Esophagus squamous epithelium (tissue), 5 donors: ENCODE data around the gene SBNO1. TPM values are rescaled to one million over a fixed set of nuclear protein-coding genes. Genes with fewer than 3 reads are reported as not detected.
"Not testable (repeated sequence)": the region's sequence is repeated elsewhere in the genome, so short reads cannot be mapped to it uniquely, and the experiment has no call there.

ENCODE experiments used
- DNase-seq: peaks from one replicate; lab custom pipeline; 2025; lab: John Stamatoyannopoulos, UW
- H3K27ac ChIP-seq, 4 donors: fragments of 200-600 bp; sonication (generic); one replicate each; pipeline ENCODE4 v1.5.1; 2016 to 2019; ENCODE audit warnings: mild to moderate bottlenecking in 1 of 4
- H3K27me3 ChIP-seq, 4 donors: fragments of 200-600 bp; sonication (generic); 1 replicate in 3 of 4; 2 replicates in 1 of 4; pipeline versions ENCODE4 v1.5.1 to v1.6.0; 2017 to 2021; ENCODE audit warnings: antibody characterized with exemption in 1 of 4
- H3K36me3 ChIP-seq, 3 donors: fragments of 200-600 bp; sonication (generic); one replicate each; pipeline ENCODE4 v1.5.1; 2016 to 2019
- H3K4me1 ChIP-seq, 3 donors: fragments of 200-600 bp; sonication (generic); one replicate each; pipeline ENCODE4 v1.5.1; 2017 to 2019
- H3K4me3 ChIP-seq, 4 donors: fragments of 200-600 bp; sonication (generic); 1 replicate in 3 of 4; 2 replicates in 1 of 4; pipeline ENCODE4 v1.5.1; 2016 to 2019; ENCODE audit warnings: mild to moderate bottlenecking in 2 of 4, moderate library complexity in 1 of 4
- H3K9me3 ChIP-seq, 3 donors: fragments of 200-600 bp; sonication (generic); one replicate each; pipeline ENCODE4 v1.5.1; 2016 to 2019
- CTCF ChIP-seq, 6 experiments: fragments of 450-650 bp in 4 of 6; fragments of 200-600 bp in 2 of 6; sonication (generic) in 2 of 6; IDR thresholded peaks; one replicate each; pipeline ENCODE4 v1.5.1; 2016 to 2019; ENCODE audit warnings: antibody characterized with exemption in 6 of 6, mild to moderate bottlenecking in 4 of 6, moderate library complexity in 4 of 6
- POLR2A ChIP-seq, 4 donors: fragments of 450-650 bp; IDR thresholded peaks; one replicate each; pipeline ENCODE4 v1.6.1; 2017; ENCODE audit warnings: antibody characterized with exemption in 4 of 4, mild to moderate bottlenecking in 4 of 4, moderate library complexity in 3 of 4
- WGBS, 2 donors: methylation state at CpG; one replicate each; pipeline ENCODE4 v1.1.5; 2018; 5-methylcytosine and 5-hydroxymethylcytosine counted together
- intact Hi-C: fragments of 100-400 bp; cut with DNase I; formaldehyde crosslinking; loops from one replicate; pipeline ENCODE4 v1.15.0; 2022
- total RNA-seq, 4 donors: library from RNA; depleted of rRNA; stranded (reverse); fragments of >200 nt; gene quantifications; one replicate each; pipeline ENCODE4 v1.1.0, GENCODE V29; 2016
- donor health status: DM: yes; HTN: yes; CAD: no.

Gene SBNO1
- total RNA-seq, 4 donors from 2014 or later, result 16.8 to 26.1 (median 23.0) TPM

DNA sequence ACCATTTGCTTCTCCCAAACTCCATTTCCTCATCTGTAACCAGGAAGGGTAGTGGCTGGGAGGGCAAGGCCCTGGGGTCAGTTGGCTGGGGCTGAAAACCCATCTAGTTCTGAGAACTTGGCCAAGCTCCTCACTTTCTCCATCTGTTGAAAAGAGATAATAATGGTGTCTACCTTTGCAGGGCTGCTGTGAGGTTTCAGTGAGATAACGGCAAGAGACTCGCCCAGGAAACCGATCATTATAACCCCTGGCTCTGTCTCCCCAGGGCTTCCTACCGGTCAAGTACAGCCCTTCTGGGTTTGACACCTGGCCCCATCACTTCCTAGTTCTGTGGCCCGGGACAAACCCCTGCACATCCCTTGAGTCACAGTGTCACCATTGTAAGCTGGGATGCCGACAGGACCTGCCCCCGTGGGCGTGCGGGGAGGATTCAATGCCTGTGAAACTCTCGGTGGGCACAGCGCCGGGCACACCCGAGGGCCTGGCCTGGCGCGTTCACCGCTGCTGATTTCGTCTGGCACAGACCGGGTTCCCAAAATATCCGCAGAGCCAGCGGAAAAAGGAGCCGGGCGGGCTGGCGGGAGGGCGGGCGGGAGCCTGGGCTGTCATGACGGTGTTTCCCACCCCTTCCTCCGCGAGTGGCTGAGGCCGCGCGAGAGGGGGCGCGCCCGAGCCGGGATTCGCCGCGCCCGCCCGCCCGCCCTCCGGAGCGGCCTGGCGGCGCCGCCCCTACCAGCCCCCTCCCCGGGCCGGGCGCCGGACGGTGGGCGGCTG, 23.7 kb upstream of the SBNO1 start:
- H3K4me3 ChIP-seq, result peak overlapping the region; percentile 37 to 83 (median 66)
- WGBS, 2 donors, result 1 to 6% methylated on average over 3 to 18 of the region's 52 CpGs
- H3K36me3 ChIP-seq, result peaks cover 8 to 24% (median 16%) of the 10 kb centered on the region in 3 donors
- TF ChIP-seq POLR2A (IDR thresholded peaks at IDR 0.05), result peak in 1 of 4 donors; percentile 26
- no peak for TF ChIP-seq CTCF (IDR thresholded peaks at IDR 0.05)
- H3K9me3 ChIP-seq, result no peaks in the 10 kb centered on the region
- H3K27me3 ChIP-seq, result no peaks in the 10 kb centered on the region
- H3K4me1 ChIP-seq, result peaks cover 36 to 71% (median 41%) of the 10 kb centered on the region in 3 donors
- DNase-seq, result no peak
- H3K27ac ChIP-seq, result peak overlapping the region; percentile 89 to 98 (median 95)
- intact Hi-C loops, result no loop called here

DNA sequence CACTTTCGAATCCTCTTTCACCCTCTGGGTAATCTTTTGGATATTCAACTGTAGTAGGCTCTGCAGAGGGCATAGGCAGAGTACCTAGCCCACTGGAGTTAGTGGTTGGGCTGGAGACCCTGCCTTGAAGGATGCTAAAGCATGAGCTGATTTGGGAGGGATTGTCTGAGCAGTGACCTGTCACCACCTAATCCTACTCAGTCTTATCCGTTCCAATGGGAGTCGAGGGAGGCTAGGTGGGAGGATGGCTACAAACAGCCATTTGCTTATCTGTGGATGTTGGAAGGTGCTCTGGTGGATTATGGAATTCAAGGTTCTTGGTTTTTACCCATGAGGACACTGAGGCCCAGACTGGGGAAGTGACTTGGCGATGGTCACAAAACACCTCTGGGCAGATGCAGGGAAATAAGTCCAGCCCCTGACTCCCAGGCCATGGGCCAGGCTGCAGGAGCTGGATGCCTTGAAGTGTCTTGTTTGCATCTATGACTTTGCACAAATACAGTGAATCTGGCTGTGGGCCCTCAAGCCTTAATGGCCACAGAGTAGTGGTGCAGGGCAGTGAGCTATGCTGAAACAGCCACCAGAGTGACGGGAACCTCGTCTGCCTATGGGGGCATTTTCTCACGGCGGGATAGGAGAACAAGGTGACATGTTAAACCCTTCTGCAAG, 23.0 kb upstream of the SBNO1 start:
- intact Hi-C loops, result no loop called here
- Histone ChIP-seq H3K27me3 (no peaks in the 10 kb centered on the region), H3K4me3 (peak overlapping the region in 3 of 4 donors; percentile 48 to 83 (median 83)), H3K4me1 (peaks cover 39 to 71% (median 39%) of the 10 kb centered on the region in 3 donors), H3K27ac (peak overlapping the region; percentile 89 to 98 (median 95)), H3K36me3 (peaks cover 8 to 16% (median 13%) of the 10 kb centered on the region in 3 donors), H3K9me3 (no peaks in the 10 kb centered on the region)
- DNase-seq, result no peak
- TF ChIP-seq CTCF (IDR thresholded peaks at IDR 0.05) (no peak), POLR2A (IDR thresholded peaks at IDR 0.05) (no peak)
- WGBS, 2 donors, result 61 to 68% methylated on average over 5 to 8 of the region's 8 CpGs

DNA sequence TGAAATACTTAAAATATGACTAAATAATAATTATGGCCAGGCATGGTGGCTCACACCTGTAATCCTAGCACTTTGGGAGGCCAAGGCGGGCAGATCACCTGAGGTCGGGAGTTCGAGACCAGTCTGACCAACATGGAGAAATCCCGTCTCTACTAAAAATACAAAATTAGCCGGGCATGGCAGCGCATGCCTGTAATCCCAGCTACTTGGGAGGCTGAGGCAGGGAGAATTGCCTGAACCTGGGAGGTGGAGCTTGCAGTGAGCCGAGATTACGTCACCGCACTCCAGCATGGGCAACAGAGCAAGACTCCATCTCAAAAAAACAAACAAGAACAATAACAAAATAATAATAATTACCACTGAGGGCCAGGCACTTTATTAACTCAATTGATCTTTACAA, 20.9 kb upstream of the SBNO1 start:
- H3K27ac ChIP-seq, intact Hi-C loops, H3K36me3 ChIP-seq, H3K27me3 ChIP-seq, DNase-seq, H3K4me3 ChIP-seq, H3K9me3 ChIP-seq: not testable (repeated sequence)
- peaks cover 21 to 52% (median 22%) of the 10 kb centered on the region in 3 donors for H3K4me1 ChIP-seq
- WGBS, 2 donors, result 86 to 95% methylated on average over 7 to 9 of the region's 9 CpGs

GRCh38 chr12:123384994-123385376, 20.3 kb upstream of the SBNO1 start:
- DNase-seq, result no peak
- Histone ChIP-seq H3K27me3 (no peaks in the 10 kb centered on the region), H3K4me1 (peaks cover 18 to 47% (median 22%) of the 10 kb centered on the region in 3 donors), H3K27ac (peak overlapping the region; percentile 81 to 94 (median 92)), H3K9me3 (no peaks in the 10 kb centered on the region), H3K36me3 (no peaks in the 10 kb centered on the region), H3K4me3 (peak overlapping the region; percentile 80 to 93 (median 84))
- WGBS, 2 donors, result 0 to 33% methylated on average over 1 of the region's 1 CpG
- intact Hi-C loops, result no loop called here
- TF ChIP-seq CTCF (IDR thresholded peaks at IDR 0.05) (no peak), POLR2A (IDR thresholded peaks at IDR 0.05) (no peak)

GRCh38 chr12:123384318-123384993, 19.8 kb upstream of the SBNO1 start:
- intact Hi-C loops, result no loop called here
- H3K9me3 ChIP-seq, result no peaks in the 10 kb centered on the region
- H3K4me3 ChIP-seq, result peak overlapping the region; percentile 80 to 93 (median 84)
- no peaks in the 10 kb centered on the region for H3K36me3 ChIP-seq
- WGBS, 2 donors, result 0 to 7% methylated on average over 7 to 8 of the region's 41 CpGs
- TF ChIP-seq POLR2A (IDR thresholded peaks at IDR 0.05), result no peak
- no peak for TF ChIP-seq CTCF (IDR thresholded peaks at IDR 0.05)
- peaks cover 18 to 49% (median 22%) of the 10 kb centered on the region in 3 donors for H3K4me1 ChIP-seq
- no peak for DNase-seq
- H3K27me3 ChIP-seq, result no peaks in the 10 kb centered on the region
- peak overlapping the region; percentile 81 to 94 (median 92) for H3K27ac ChIP-seq
